Measurements from ENCODE around the gene BTN1A1.
"Not testable (repeated sequence)": the region's sequence is repeated elsewhere in the genome, so short reads cannot be mapped to it uniquely, and the experiment has no call there.

The BTN1A1 gene

GRCh38 chr6:26476896-26477295 lies 23.2 kb upstream of the BTN1A1 start:
- DNase-seq (ENCODE audit: low spot score) = no peak

- no peak for DNase-seq (ENCODE audit: low spot score)
Observed at GRCh38 chr6:26477426-26477825, 22.7 kb upstream of the BTN1A1 start.

GRCh38 chr6:26478100-26478984 lies 21.8 kb upstream of the BTN1A1 start:
- DNase-seq (ENCODE audit: low spot score) = no peak

DNA sequence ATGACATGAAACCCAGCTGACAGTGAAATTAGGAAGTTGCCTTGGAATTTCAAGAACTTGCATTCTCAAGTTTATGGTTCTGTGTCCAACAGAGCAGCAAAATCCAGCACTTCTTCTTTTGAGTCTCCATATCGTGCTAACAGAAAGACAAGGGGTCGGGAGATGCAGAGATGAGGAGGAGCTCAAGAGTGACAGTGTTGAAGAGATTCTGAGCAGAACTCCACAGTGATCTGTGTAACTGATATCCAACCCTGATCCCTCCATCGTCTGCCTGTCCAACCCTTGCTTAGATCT lies 21.2 kb upstream of the BTN1A1 start:
- DNase-seq (ENCODE audit: low spot score) = no peak

GRCh38 chr6:26482338-26482737 lies 17.8 kb upstream of the BTN1A1 start:
- DNase-seq (ENCODE audit: low spot score) = no peak

- DNase-seq (ENCODE audit: low spot score) = no peak
Observed at GRCh38 chr6:26483727-26484126, 16.4 kb upstream of the BTN1A1 start.

- no peak for DNase-seq (ENCODE audit: low spot score)
Observed at GRCh38 chr6:26484161-26484560, 15.9 kb upstream of the BTN1A1 start.

DNA sequence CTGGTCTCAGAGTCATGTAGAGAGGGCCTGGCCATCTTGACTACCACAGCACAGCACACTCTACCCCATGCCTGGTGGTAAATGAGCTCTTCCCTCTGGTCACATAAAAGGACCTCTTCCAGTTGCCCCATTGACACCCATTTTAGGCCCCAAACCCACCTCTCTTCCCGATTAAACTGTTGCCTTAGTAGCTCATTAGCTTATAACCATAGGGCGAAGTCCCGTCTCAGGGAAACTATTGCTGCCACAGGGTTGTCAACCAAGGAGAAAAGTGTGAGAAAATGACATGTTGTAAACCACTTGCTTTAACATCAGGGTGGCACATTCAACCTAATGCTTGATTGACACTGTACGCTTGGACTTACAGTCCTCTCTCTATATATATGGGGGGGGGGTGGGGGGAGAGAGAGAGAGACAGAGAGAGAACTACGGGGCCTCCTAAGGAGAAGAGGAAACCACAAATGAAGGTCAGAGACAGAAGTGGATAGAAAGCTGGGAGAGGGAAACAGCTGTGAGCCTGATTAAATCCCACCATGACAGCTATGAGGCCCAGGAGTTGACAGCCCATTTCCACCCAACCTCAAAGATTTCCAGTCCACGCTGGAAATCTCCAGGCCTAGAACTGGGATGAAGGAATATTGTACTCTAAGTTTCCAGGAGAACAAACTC lies 14.9 kb upstream of the BTN1A1 start:
- DNase-seq (ENCODE audit: low spot score) = no peak

DNA sequence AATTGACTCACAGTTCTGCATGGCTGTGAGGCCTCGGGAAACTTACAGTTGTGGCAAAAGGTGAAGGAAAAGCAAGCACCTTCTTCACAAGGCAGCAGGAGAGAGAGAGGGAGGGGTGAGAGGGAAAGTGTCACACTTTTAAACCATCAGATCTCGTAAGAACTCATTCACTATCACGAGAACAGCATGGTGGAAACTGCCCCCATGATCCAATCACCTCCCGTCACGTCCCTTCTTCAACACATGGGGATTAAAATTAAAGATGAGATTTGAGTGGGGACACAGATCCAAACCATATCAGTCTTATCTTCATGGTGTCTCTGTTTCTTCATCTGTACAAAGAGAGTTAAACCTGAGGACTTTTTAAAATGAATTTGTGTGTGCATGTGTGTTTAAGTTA lies 13.7 kb upstream of the BTN1A1 start:
- no peak for DNase-seq (ENCODE audit: low spot score)

GRCh38 chr6:26487466-26487865 lies 12.6 kb upstream of the BTN1A1 start:
- DNase-seq (ENCODE audit: low spot score) = no peak

- DNase-seq (ENCODE audit: low spot score) = no peak
Observed at GRCh38 chr6:26489996-26490964, 9.8 kb upstream of the BTN1A1 start.

DNA sequence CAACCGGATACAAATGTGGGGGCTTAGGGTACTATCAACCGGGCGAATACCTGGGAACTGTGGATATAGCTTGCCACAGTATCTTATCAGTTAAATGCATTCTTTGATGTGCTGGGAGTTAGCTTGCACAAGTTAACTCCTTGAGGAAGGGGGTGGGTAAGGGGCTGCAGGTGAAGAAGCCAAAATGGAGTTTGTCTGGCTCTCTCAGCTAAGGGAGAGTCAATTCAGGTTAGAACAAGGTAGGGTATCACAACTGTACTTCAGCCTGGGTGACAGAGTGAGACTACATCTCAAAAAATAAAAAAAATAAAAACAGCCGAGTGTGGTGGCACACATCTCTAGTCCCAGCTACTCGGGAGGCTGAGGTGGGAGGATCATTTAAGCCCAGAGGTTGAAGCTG lies 8.5 kb upstream of the BTN1A1 start:
- DNase-seq (ENCODE audit: low spot score) = no peak

DNA sequence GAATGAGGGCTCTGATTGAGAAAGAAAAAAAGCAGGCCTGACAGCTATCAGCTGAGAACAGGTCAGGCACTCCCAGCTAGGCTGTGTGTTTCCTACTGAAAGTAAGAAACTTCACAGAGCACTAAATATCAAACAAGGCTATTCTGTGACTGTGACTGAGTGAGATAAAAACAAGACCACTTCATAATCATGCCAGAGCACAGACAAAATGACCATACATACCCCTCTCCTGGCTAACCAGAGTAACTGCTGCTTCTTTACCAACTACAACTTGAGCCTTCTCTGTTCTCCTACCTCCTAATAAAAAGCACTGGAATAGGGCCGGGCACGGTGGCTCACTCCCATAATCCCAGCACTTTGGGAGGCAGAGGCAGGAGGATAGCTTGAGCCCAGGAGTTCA lies 6.8 kb upstream of the BTN1A1 start:
- no peak for DNase-seq (ENCODE audit: low spot score)

- DNase-seq (ENCODE audit: low spot score) = no peak
Observed at GRCh38 chr6:26494117-26494516, 6.0 kb upstream of the BTN1A1 start.

DNA sequence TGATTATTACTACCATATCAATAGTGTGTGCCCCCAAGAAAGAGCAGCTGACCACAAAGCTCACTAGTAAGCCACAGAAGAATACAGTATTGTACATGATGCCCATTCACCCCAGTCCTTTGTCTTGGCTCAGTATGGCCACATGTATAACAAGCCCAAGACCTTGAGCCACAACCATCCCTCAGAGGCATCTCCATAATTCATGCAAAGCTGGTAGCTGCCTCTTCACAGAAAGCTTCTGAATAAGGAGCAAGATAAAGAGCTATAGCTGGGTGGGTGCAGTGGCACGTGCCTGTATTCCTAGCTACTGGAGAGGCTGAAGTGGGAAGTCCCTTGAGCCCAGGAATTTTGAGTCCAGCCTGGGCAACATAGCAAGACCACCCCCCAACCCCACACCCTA lies 4.8 kb upstream of the BTN1A1 start:
- no peak for DNase-seq (ENCODE audit: low spot score)

GRCh38 chr6:26497610-26498009 lies 2.5 kb upstream of the BTN1A1 start:
- DNase-seq (ENCODE audit: low spot score) = no peak

- no peak for DNase-seq (ENCODE audit: low spot score)
Observed at GRCh38 chr6:26501482-26501986, 1.4 kb downstream of the BTN1A1 start.

DNA sequence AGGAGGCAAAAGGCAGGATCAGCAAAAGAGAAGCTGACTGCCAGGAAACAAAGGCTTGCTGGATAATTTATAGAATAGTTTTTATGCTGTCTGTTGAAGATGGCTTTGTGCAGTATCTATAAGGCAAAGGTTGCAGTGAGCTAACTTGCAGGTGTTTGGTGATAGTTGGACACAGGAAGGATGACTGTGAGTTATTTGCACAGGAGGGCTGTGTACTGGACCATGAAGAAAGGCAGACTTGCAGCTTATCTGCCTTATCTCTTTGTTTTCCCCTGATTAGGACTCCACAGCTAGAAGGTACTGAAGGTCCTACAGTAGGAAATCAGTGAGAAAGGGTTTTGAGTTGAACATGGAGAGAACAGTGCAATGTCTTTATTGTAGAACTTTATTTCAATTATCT lies 2.1 kb downstream of the BTN1A1 start:
- DNase-seq (ENCODE audit: low spot score) = peak; percentile 50

- DNase-seq (ENCODE audit: low spot score) = no peak
Observed at GRCh38 chr6:26502626-26503025, 2.5 kb downstream of the BTN1A1 start.

DNA sequence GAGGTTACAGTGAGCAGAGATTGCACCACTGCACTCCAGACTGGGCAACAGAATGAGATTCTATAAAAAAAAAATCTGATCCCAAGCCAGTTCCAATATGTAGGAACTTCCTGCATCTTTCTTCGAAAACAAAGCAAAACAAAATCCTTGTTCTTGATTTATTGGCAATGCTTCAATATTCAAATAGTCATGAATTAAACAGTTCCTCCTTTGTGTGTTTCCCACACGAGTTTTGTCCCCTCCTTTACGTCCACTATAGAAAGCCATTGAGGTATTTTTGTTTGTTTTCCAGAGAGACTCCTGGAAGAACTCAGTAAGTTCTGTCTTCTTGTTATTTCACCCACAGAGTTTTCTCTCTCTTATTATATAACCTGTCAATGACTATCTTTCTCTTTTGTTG lies 7.6 kb downstream of the BTN1A1 start:
- DNase-seq (ENCODE audit: low spot score) = no peak

- not testable (repeated sequence) for DNase-seq (ENCODE audit: low spot score)
Observed at GRCh38 chr6:26511033-26511432, 10.9 kb downstream of the BTN1A1 start.

DNA sequence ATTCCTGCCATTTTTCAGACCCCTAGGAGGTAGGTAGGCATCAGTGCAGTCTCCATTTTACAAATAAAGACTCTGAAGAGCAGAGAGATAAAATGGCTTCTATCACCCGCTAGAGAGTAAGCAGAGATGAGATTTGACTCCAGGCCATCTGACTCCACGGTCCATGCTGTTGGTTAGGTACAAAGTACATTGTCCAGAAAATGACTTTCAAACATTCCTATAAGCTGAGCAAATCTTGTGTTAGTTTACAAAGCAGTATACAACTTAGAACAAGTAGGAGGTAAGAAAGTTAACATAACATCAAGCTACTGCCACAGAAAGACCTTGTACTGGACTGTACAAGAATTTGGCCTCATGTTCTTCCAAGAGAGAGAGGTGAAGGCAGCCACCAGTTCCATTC lies 14.9 kb downstream of the BTN1A1 start:
- no peak for DNase-seq (ENCODE audit: low spot score)

Data from kidney tubule cell (primary cell).